Epithelial cell of esophagus (primary cell): Measurements from ENCODE around the gene FAM43A.

Experiments
- DNase-seq: peaks from one replicate; pipeline ENCODE4 v3.0.0; 2010; ENCODE audit warnings: low read depth
- H3K4me3 ChIP-seq: 2 replicates; pipeline ENCODE4 v1.5.1; 2011; ENCODE audit warnings: mild to moderate bottlenecking, low read length, control low read depth
- CTCF ChIP-seq: IDR thresholded peaks from 2 replicates; pipeline ENCODE4 v1.5.1; 2011; ENCODE audit warnings: low read depth, mild to moderate bottlenecking, low read length, control low read depth, inconsistent platforms; ENCODE audit not compliant: insufficient read depth; ENCODE audit errors: missing control alignments

Gene FAM43A

GRCh38 chr3:194675680-194676079, 10.0 kb upstream of the FAM43A start:
- TF ChIP-seq CTCF, result no peak
- DNase-seq, result no peak
- H3K4me3 ChIP-seq, result no peak overlapping the region

- TF ChIP-seq CTCF, result no peak
- no peak for DNase-seq
- H3K4me3 ChIP-seq, result no peak overlapping the region
These were observed 9.2 kb upstream of the FAM43A start for GRCh38 chr3:194676471-194676870.

- no peak overlapping the region for H3K4me3 ChIP-seq
- no peak for TF ChIP-seq CTCF
- no peak for DNase-seq
These were observed 4.6 kb upstream of the FAM43A start for GRCh38 chr3:194680888-194681615.

- TF ChIP-seq CTCF, result no peak
- no peak for DNase-seq
These were observed 3.4 kb upstream of the FAM43A start for GRCh38 chr3:194682189-194682693.

GRCh38 chr3:194682694-194683310, 2.9 kb upstream of the FAM43A start:
- no peak overlapping the region for H3K4me3 ChIP-seq
- peak; percentile 94 for DNase-seq
- peak; percentile 85 for TF ChIP-seq CTCF

More at GRCh38 chr3:194682189-194682693, 3.4 kb upstream of the FAM43A start:
- H3K4me3 ChIP-seq, result no peak overlapping the region

- no peak for TF ChIP-seq CTCF
- no peak overlapping the region for H3K4me3 ChIP-seq
- DNase-seq, result no peak
These were observed 2.3 kb upstream of the FAM43A start for GRCh38 chr3:194683380-194683779.

- DNase-seq, result no peak
- no peak for TF ChIP-seq CTCF
- H3K4me3 ChIP-seq, result no peak overlapping the region
These were observed 492 bp upstream of the FAM43A start for GRCh38 chr3:194685065-194685717.
